Measurements from ENCODE around the gene CASP7.
"Not testable (repeated sequence)": the region's sequence is repeated elsewhere in the genome, so short reads cannot be mapped to it uniquely, and the experiment has no call there.

The CASP7 gene

DNA sequence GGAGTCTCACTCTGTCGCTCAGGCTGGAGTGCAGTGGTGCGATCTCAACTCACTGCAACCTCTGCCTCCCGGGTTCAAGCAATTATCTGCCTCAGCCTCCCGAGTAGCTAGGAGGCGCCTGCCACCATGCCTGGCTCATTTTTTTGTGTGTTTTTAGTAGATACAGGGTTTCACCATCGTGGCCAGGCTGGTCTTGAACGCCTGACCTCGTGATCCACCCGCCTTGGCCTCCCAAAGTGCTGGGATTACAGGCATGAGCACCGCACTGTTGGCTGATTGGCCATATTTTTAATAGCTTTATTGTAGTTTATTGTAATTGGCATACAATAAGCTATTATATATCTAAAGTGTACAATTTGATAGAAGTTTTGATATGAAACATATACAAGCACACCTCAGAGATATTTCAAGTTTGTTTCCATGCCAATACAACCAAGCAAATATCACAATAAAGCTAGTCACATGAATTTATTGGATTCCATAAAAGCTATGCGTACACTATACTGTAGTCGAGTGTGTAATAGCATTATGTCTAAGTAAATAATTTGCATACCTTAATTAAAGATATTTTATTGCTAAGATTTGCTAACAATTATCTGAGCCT lies 77.3 kb downstream of the CASP7 start:
- no peak overlapping the region for H3K4me3 ChIP-seq (replicated peaks; ENCODE audit: low read depth, low read length)
- no peak for DNase-seq (ENCODE audit: extremely low read depth, low read depth)
- TF ChIP-seq, protein P1, sequence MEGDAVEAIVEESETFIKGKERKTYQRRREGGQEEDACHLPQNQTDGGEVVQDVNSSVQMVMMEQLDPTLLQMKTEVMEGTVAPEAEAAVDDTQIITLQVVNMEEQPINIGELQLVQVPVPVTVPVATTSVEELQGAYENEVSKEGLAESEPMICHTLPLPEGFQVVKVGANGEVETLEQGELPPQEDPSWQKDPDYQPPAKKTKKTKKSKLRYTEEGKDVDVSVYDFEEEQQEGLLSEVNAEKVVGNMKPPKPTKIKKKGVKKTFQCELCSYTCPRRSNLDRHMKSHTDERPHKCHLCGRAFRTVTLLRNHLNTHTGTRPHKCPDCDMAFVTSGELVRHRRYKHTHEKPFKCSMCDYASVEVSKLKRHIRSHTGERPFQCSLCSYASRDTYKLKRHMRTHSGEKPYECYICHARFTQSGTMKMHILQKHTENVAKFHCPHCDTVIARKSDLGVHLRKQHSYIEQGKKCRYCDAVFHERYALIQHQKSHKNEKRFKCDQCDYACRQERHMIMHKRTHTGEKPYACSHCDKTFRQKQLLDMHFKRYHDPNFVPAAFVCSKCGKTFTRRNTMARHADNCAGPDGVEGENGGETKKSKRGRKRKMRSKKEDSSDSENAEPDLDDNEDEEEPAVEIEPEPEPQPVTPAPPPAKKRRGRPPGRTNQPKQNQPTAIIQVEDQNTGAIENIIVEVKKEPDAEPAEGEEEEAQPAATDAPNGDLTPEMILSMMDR (IDR thresholded peaks at IDR 0.05; ENCODE audit: low read depth, low read length, missing control alignments): no peak

DNA sequence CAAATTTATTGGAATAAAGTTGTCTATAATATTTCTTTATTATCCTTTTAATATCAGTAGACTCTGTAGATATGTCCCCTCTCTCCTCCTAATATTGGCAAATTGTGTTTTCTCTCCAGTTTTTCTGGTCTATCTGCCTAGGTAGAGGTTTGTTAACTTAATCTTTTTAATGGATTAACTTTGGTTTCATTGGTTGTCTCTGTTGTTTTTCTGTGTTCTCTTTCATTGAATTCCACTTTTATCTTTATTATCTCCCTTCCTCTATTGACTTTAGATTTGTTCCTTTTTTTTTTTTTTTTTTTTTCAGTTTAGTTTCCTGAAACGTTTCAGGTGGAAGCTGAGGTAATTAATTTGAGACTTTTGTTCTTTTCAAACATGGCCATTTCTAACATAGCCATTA lies 82.4 kb downstream of the CASP7 start:
- no peak overlapping the region for H3K4me3 ChIP-seq (replicated peaks; ENCODE audit: low read depth, low read length)
- no peak for DNase-seq (ENCODE audit: extremely low read depth, low read depth)
- TF ChIP-seq, protein P1 (IDR thresholded peaks at IDR 0.05; ENCODE audit: low read depth, low read length, missing control alignments): no peak

DNA sequence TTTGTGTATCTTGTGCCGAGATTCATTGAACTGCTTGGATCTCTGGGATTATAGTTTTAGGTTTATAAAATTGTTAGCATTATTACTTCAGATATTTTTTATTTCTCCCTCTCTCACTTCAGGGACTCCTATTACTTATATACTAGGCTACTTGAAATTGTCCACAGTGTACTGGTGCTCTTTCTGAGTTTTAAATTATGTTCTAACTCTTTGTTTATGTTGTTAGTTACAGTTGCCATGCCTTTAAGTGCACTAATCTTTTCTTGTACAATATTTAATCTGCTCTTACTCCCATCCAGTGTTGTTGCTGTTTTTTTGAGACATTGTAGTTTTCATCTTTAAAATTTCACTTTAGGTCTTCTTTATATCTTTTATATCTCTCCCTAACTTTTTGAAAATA lies 84.9 kb downstream of the CASP7 start:
- TF ChIP-seq, protein P1 (IDR thresholded peaks at IDR 0.05; ENCODE audit: low read depth, low read length, missing control alignments): no peak
- no peak overlapping the region for H3K4me3 ChIP-seq (replicated peaks; ENCODE audit: low read depth, low read length)
- DNase-seq (ENCODE audit: extremely low read depth, low read depth): no peak

DNA sequence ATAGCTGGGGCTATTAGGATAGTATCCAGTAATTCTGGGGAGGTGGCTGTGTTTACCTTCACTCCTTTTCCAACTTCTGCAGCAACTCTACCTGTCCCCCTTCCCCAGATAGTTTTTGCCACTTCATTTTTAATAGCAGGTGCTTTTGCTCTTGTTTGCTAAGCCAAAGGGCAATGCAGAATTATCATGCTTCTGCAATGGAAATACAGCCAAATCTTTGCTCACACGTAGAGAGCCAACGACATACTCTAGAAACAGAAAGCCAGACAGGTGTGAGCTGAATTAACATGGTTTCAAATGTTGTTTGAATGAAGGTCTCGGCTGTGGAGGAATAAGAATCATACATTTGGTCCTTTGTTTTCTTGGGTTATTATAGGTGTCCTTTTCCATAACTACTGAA lies 86.2 kb downstream of the CASP7 start:
- no peak overlapping the region for H3K4me3 ChIP-seq (replicated peaks; ENCODE audit: low read depth, low read length)
- no peak for DNase-seq (ENCODE audit: extremely low read depth, low read depth)
- TF ChIP-seq, protein P1 (IDR thresholded peaks at IDR 0.05; ENCODE audit: low read depth, low read length, missing control alignments): no peak

DNA sequence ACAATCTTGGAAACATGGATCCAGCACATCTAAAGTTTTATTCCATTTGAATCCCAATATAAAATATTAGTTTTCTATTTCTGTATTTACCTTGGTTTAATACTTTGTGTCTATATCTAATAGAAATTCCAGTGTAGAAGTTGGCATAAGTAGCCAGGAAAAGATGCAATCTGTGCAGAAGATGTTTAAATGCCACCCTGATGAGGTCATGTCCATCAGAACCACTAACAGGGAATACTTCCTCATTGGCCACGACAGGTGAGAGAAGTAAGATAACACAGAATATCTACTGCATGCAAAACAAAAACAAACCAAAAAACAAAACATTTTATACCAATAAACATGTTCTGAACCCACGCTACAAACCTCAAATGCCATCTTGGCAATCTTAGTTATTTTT lies 87.5 kb downstream of the CASP7 start:
- TF ChIP-seq, protein P1 (IDR thresholded peaks at IDR 0.05; ENCODE audit: low read depth, low read length, missing control alignments): no peak
- H3K4me3 ChIP-seq (replicated peaks; ENCODE audit: low read depth, low read length): no peak overlapping the region
- DNase-seq (ENCODE audit: extremely low read depth, low read depth): no peak

DNA sequence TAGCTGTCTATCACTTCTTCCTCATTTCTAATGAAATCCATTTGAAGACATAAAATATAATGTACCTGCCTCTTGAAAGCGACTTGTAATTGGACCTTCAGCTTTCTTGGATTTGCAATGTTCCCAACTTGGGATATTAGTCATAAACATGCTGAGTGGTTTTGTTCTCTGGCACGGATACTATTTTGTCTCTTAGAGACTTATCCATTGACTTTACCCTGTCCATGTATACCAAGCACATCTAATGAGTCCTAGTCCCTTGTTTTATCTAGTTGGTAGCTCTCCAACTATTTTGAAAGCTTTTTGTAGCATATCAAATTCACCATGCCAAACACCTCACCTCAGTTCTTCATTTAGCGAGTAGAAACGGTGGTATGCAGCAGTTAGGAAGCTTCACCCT lies 90.6 kb downstream of the CASP7 start:
- no peak overlapping the region for H3K4me3 ChIP-seq (replicated peaks; ENCODE audit: low read depth, low read length)
- TF ChIP-seq, protein P1 (IDR thresholded peaks at IDR 0.05; ENCODE audit: low read depth, low read length, missing control alignments): no peak
- no peak for DNase-seq (ENCODE audit: extremely low read depth, low read depth)

DNA sequence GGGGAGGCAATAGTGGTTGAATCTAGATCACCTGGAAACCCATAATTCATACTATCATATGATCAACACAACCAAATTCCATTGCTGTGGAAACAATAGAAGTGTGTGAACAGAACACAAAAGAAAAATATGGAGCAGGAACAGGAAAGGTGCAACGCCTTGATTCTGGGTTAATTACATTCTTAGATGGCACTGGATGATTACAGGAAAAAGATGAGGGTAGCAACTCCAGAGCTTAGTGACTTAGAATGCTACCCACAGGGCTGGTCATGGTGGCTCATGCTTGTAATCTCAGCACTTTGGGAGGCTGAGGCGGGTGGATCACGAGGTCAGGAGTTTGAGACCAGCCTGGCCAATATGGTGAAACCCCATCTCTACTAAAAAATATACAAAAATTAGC lies 91.4 kb downstream of the CASP7 start:
- not testable (repeated sequence) for H3K4me3 ChIP-seq (replicated peaks; ENCODE audit: low read depth, low read length); DNase-seq (ENCODE audit: extremely low read depth, low read depth)
